COLO668 (cell line): ENCODE results near the gene MRPS35.

Experiments used
- DNase-seq: peaks from one replicate; lab custom pipeline; 2025; ENCODE audit not compliant: unreplicated experiment; lab: John Stamatoyannopoulos, UW

The MRPS35 gene

GRCh38 chr12:27772328-27773049 lies 61.9 kb downstream of the MRPS35 start:
- no peak for DNase-seq

GRCh38 chr12:27777141-27777540 lies 66.5 kb downstream of the MRPS35 start:
- DNase-seq: no peak

GRCh38 chr12:27778206-27778605 lies 67.6 kb downstream of the MRPS35 start:
- no peak for DNase-seq

- DNase-seq: peak; percentile 11
Observed at GRCh38 chr12:27779416-27779919, 68.8 kb downstream of the MRPS35 start.

GRCh38 chr12:27779920-27780611 lies 69.4 kb downstream of the MRPS35 start, which contains the start of the genes KLHL42 and MANSC4:
Gene KLHL42 (plus strand): TSS chr12:27780233. CDS start chr12:27780331, 98 bp downstream.
Gene MANSC4 (minus strand): TSS chr12:27780236. CDS start chr12:27771276, 8,960 bp downstream.
- peak; percentile 77 for DNase-seq

GRCh38 chr12:27780612-27781408 lies 70.2 kb downstream of the MRPS35 start:
- DNase-seq: peak; percentile 66

GRCh38 chr12:27781680-27782079 lies 71.0 kb downstream of the MRPS35 start:
- no peak for DNase-seq

- DNase-seq: no peak
Observed at GRCh38 chr12:27782481-27782880, 71.8 kb downstream of the MRPS35 start.

- no peak for DNase-seq
Observed at GRCh38 chr12:27785882-27786570, 75.4 kb downstream of the MRPS35 start.

GRCh38 chr12:27787559-27787958 lies 76.9 kb downstream of the MRPS35 start:
- DNase-seq: no peak

- no peak for DNase-seq
Observed at GRCh38 chr12:27790179-27790578, 79.5 kb downstream of the MRPS35 start.

GRCh38 chr12:27794818-27795584 lies 84.4 kb downstream of the MRPS35 start:
- DNase-seq: no peak

GRCh38 chr12:27796128-27796527 lies 85.5 kb downstream of the MRPS35 start:
- DNase-seq: no peak

GRCh38 chr12:27797301-27798025 lies 86.8 kb downstream of the MRPS35 start:
- DNase-seq: no peak

- DNase-seq: no peak
Observed at GRCh38 chr12:27800819-27801218, 90.2 kb downstream of the MRPS35 start.

- no peak for DNase-seq
Observed at GRCh38 chr12:27801630-27802029, 91.0 kb downstream of the MRPS35 start.

GRCh38 chr12:27802511-27802910 lies 91.9 kb downstream of the MRPS35 start:
- DNase-seq: no peak

GRCh38 chr12:27802936-27803335 lies 92.3 kb downstream of the MRPS35 start:
- DNase-seq: no peak

- DNase-seq: no peak
Observed at GRCh38 chr12:27805238-27805637, 94.6 kb downstream of the MRPS35 start.
